Measurements from ENCODE around the gene MYNN.
"Not testable (repeated sequence)": the region's sequence is repeated elsewhere in the genome, so short reads cannot be mapped to it uniquely, and the experiment has no call there.

Gene MYNN

GRCh38 chr3:169772897-169773816 lies at the start of gene MYNN:
TSS of gene MYNN (plus strand) at chr3:169773396. CDS start at chr3:169774296, 900 bp downstream.
- DNase-seq = peak; percentile 81

GRCh38 chr3:169731857-169732256 lies 41.3 kb upstream of the MYNN start:
- DNase-seq = not testable (repeated sequence)

- no peak for DNase-seq
Observed at GRCh38 chr3:169739067-169739466, 34.1 kb upstream of the MYNN start.

GRCh38 chr3:169744366-169745054 lies 28.7 kb upstream of the MYNN start:
- DNase-seq = no peak

- DNase-seq = no peak
Observed at GRCh38 chr3:169746924-169747323, 26.3 kb upstream of the MYNN start.

- DNase-seq = no peak
Observed at GRCh38 chr3:169748670-169749069, 24.5 kb upstream of the MYNN start.

- DNase-seq = no peak
Observed at GRCh38 chr3:169750665-169751064, 22.5 kb upstream of the MYNN start.

GRCh38 chr3:169751875-169752274 lies 21.3 kb upstream of the MYNN start:
- no peak for DNase-seq

- DNase-seq = no peak
Observed at GRCh38 chr3:169754711-169755110, 18.5 kb upstream of the MYNN start.

- DNase-seq = no peak
Observed at GRCh38 chr3:169755488-169755887, 17.7 kb upstream of the MYNN start.

- no peak for DNase-seq
Observed at GRCh38 chr3:169758359-169758994, 14.7 kb upstream of the MYNN start.

GRCh38 chr3:169759256-169759655 lies 13.9 kb upstream of the MYNN start:
- no peak for DNase-seq

- DNase-seq = no peak
Observed at GRCh38 chr3:169760479-169760878, 12.7 kb upstream of the MYNN start.

GRCh38 chr3:169764312-169764881 lies 8.8 kb upstream of the MYNN start:
- DNase-seq = peak; percentile 33

- peak; percentile 36 for DNase-seq
Observed at GRCh38 chr3:169764882-169765612, 8.1 kb upstream of the MYNN start, which contains the start of gene TERC. TSS of gene TERC (minus strand) at chr3:169765060.

GRCh38 chr3:169769287-169770181 lies 3.7 kb upstream of the MYNN start, which contains the start of gene ACTRT3:
TSS of gene ACTRT3 (minus strand) at chr3:169769561. CDS start at chr3:169769520, 41 bp downstream.
- no peak for DNase-seq

GRCh38 chr3:169771497-169772304 lies 1.5 kb upstream of the MYNN start:
- DNase-seq = peak; percentile 81

- DNase-seq = peak; percentile 92
Observed at GRCh38 chr3:169772305-169772896, 795 bp upstream of the MYNN start.

GRCh38 chr3:169774186-169774585 lies 990 bp downstream of the MYNN start:
- DNase-seq = no peak

- no peak for DNase-seq
Observed at GRCh38 chr3:169777822-169778221, 4.6 kb downstream of the MYNN start.

Data from NCI-H2029 treated with DMSO at 0.1 percent for 48 hours (cell line).